Spinal cord (tissue), 10 donors: ENCODE data around the gene PLA2G3. TPM values are rescaled to one million over a fixed set of nuclear protein-coding genes. Genes with fewer than 3 reads are reported as not detected.

ENCODE experiments used
- DNase-seq, 6 donors: peaks; one replicate each; pipeline versions ENCODE4 v3.0.0 to v3.0.0-alpha.2; 2013 to 2015; ENCODE audit warnings: low spot score in 6 of 6, low read depth in 4 of 6
- H3K27ac ChIP-seq: one replicate; pipeline ENCODE4 v1.5.1; 2013; ENCODE audit warnings: low read depth, low read length, control low read depth
- H3K27me3 ChIP-seq: one replicate; pipeline ENCODE4 v1.6.1; 2013; ENCODE audit warnings: low read length; ENCODE audit not compliant: control insufficient read depth, insufficient read depth
- H3K36me3 ChIP-seq: one replicate; pipeline ENCODE4 v1.6.1; 2013; ENCODE audit warnings: low read length; ENCODE audit not compliant: control insufficient read depth, insufficient read depth
- H3K4me1 ChIP-seq: one replicate; pipeline ENCODE4 v1.6.1; 2013; ENCODE audit warnings: low read length; ENCODE audit not compliant: control insufficient read depth, insufficient read depth
- H3K4me3 ChIP-seq: one replicate; pipeline ENCODE4 v1.5.1; 2013; ENCODE audit warnings: low read depth, low read length, control low read depth
- H3K9me3 ChIP-seq: one replicate; pipeline ENCODE4 v1.6.1; 2013; ENCODE audit warnings: low read length; ENCODE audit not compliant: control insufficient read depth, insufficient read depth
- WGBS: methylation state at CpG from one replicate; pipeline ENCODE4 v1.1.5; 2013; ENCODE audit warnings: missing lambda C conversion rate; ENCODE audit not compliant: insufficient coverage; 5-methylcytosine and 5-hydroxymethylcytosine counted together
- polyA plus RNA-seq, 2 donors: library from polyadenylated mRNA; unstranded; fragments of 120-200 nt; gene quantifications; one replicate each; pipeline ENCODE4 v1.2.1, GENCODE V29; 2013; ENCODE audit not compliant: insufficient read length in 2 of 2
- total RNA-seq, 2 donors: library from RNA; depleted of rRNA in 1 of 2; stranded (reverse); fragments of 120-200 nt in 1 of 2; fragments of >200 nt in 1 of 2; gene quantifications; one replicate each; pipeline versions ENCODE4 v1.2.3 to v1.2.4, GENCODE V29; 2013 to 2014
- donor health status: healthy.

The PLA2G3 gene
- total and polyA plus RNA-seq, 4 donors = 0.77 to 1.7 (median 1.2) TPM

DNA sequence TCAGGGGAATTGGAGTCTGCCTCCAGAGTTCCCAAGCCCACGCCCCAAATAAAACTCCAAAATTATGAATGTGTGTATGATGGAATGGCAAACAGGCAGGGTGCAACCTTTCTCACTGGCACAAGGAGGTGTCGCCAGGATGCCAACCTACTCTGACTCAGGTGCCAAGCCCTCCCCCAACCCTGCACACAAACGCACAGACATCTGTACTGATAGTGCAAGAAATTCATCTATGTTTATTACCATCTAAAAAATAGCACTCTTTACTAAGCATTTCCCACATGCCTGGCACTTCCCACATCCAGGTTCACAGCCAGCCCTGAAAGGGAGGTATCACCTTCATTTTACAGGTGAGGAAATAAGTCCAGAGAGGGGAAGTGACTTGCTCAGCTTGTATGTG lies 1.2 kb downstream of the PLA2G3 start:
- Histone ChIP-seq H3K4me3 (no peak overlapping the region), H3K27me3 (no peaks in the 10 kb centered on the region), H3K36me3 (peaks cover 8% of the 10 kb centered on the region), H3K4me1 (peaks cover 23% of the 10 kb centered on the region), H3K27ac (no peak overlapping the region), H3K9me3 (no peaks in the 10 kb centered on the region)
- no peak for DNase-seq
- WGBS = 100% methylated on average over 1 of the region's 3 CpGs

DNA sequence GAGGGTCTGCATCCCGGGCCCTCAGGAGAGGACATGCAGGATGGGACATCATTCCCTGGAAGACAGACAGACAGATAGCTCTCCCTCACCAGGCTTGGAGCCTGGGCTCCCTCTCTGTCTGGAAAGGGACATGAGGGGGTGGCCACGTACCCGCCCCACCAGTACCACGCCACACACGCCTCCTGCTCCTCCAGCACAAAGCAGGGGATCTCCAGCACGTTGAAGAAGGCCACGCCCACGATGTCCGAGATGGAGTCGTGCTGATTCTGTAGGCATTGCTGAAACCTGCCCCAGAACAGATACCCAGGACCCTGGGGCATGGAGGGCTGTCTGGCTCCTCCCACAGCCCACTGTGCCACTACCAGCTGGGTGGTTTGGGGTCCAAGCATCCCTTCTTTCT lies 2.2 kb downstream of the PLA2G3 start:
- Histone ChIP-seq H3K4me1 (peaks cover 18% of the 10 kb centered on the region), H3K4me3 (no peak overlapping the region), H3K27me3 (no peaks in the 10 kb centered on the region), H3K9me3 (no peaks in the 10 kb centered on the region), H3K36me3 (peaks cover 13% of the 10 kb centered on the region), H3K27ac (no peak overlapping the region)
- no peak for DNase-seq
- 80% methylated on average over 10 of the region's 10 CpGs for WGBS

DNA sequence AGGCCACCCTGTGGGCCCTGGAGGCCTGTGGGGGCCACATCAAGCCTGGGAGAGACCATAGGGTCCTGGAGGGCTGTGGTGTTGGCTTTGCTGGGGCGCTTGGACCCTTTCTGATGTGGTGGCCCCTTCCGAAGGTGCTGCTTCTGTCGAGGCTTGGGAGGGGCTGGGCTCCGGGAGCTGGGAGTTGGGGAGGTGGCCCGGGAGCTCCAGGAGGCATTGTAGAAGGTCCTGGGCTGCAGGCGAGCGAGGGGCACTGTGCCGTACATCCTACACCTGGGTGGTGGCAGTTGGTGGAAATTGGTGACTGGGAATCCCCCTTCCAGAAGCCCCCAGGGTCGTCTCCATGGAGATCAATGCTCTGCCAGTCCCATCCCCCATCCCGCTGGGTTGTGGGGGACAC lies 2.6 kb downstream of the PLA2G3 start:
- no peak overlapping the region for H3K27ac ChIP-seq
- H3K9me3 ChIP-seq = no peaks in the 10 kb centered on the region
- H3K4me3 ChIP-seq = no peak overlapping the region
- DNase-seq = no peak
- H3K36me3 ChIP-seq = peaks cover 16% of the 10 kb centered on the region
- H3K4me1 ChIP-seq = peaks cover 14% of the 10 kb centered on the region
- WGBS = 88% methylated on average over 8 of the region's 10 CpGs
- H3K27me3 ChIP-seq = no peaks in the 10 kb centered on the region

DNA sequence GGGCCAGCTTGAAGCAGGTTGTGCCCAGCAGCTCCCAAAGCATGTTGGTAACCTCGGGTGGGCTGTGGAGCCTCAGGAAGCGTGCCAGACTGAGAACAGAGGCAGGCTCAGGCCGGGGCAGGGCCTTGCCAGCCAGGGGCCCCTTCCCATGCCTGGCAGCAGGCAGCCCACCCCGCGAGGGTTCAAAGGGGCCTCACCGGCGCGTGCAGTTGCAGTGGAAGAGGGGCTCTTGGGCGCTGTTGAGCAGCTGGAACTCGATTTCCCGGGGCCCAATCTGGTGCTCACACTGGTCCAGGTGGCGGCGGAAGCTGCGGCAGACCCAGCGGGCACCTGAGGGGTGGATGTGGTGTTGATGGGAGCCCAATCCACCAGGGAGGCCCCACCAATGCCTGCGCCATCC lies 3.6 kb downstream of the PLA2G3 start:
- H3K36me3 ChIP-seq = peaks cover 16% of the 10 kb centered on the region
- no peak overlapping the region for H3K4me3 ChIP-seq
- no peaks in the 10 kb centered on the region for H3K9me3 ChIP-seq
- H3K27ac ChIP-seq = no peak overlapping the region
- WGBS = 90% methylated on average over 15 of the region's 16 CpGs
- peaks cover 14% of the 10 kb centered on the region for H3K4me1 ChIP-seq
- H3K27me3 ChIP-seq = no peaks in the 10 kb centered on the region
- no peak for DNase-seq

DNA sequence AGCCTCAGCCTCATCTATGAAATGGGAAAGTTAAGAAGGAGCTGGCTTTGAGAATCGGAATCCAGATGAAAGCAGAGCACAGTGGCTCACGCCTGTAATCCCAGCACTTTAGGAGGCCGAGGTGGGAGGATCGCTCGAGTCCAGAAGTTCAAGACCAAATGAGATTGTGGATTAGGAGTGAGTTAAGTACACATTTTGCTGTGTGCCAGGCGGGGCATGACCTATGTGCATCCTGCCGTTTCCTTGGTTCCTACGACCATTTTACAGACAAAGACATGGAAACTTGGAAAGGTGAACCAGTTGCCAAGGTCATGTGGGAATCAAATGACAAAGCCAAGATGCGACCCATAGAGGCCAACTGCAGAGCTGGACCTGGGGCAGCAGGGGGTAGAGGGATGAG lies 4.2 kb downstream of the PLA2G3 start:
- DNase-seq = no peak
- Histone ChIP-seq H3K4me3 (no peak overlapping the region), H3K27me3 (no peaks in the 10 kb centered on the region), H3K27ac (no peak overlapping the region), H3K36me3 (peaks cover 16% of the 10 kb centered on the region), H3K4me1 (peaks cover 14% of the 10 kb centered on the region), H3K9me3 (no peaks in the 10 kb centered on the region)
- WGBS = 97% methylated on average over 8 of the region's 9 CpGs

DNA sequence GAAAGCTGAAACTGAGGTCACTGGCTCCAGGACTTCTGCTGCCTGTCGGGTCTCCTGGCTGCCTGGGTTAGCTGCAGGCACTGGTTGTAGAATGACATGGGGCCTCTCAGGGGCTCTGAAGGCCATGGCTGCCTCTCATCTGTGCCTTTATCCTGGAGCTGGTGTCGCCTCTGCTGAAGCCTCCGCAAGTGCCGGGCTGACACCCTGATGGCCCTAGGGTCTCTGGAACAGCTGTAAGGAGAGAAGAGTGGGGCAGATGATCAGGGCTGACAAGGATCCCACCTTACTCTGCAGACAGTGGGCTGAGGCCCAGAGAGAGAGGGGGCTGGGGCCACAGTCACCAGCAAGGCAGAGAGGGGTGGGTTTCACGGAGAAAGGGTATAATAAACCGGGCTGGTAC lies 4.6 kb downstream of the PLA2G3 start:
- Histone ChIP-seq H3K36me3 (peaks cover 16% of the 10 kb centered on the region), H3K4me1 (peaks cover 11% of the 10 kb centered on the region), H3K9me3 (no peaks in the 10 kb centered on the region), H3K4me3 (no peak overlapping the region), H3K27me3 (no peaks in the 10 kb centered on the region), H3K27ac (no peak overlapping the region)
- 97% methylated on average over 6 of the region's 6 CpGs for WGBS
- no peak for DNase-seq

DNA sequence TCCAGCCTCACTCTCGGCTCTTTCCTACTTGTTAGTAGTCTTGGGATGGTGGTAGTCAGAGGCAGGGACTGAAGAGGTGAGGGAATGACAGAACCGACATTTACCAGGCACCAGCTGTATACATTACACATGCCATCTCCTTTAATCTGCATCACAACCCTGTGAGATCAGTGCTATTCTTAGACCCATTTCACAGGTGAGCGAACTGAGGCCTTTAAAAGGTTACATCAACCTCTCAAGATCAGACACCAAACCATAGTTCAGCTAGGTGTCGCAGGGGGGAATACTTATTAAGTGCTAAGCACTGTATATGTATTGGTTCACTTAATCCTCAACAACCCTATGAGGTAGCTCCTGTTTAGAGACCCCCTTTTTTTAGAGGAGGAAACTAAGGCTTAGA lies 5.6 kb downstream of the PLA2G3 start:
- Histone ChIP-seq H3K4me3 (no peak overlapping the region), H3K27ac (no peak overlapping the region), H3K4me1 (peaks cover under 1% of the 10 kb centered on the region), H3K27me3 (no peaks in the 10 kb centered on the region), H3K9me3 (no peaks in the 10 kb centered on the region), H3K36me3 (peaks cover 16% of the 10 kb centered on the region)
- no CpG with 5 or more reads among the region's 4 CpGs for WGBS
- no peak for DNase-seq

DNA sequence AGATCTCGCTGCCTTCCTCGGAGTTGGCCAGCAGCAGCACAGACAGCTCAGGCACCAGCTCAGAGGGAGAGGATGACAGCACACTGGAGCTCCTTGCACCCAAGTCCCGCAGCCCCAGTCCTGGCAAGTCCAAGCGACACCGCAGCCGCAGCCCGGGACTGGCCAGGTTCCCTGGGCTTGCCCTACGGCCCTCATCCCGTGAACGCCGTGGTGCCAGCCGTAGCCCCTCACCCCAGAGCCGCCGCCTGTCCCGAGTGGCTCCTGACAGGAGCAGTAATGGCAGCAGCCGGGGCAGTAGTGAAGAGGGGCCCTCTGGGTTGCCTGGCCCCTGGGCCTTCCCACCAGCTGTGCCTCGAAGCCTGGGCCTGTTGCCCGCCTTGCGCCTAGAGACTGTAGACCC lies 6.4 kb downstream of the PLA2G3 start:
- Histone ChIP-seq H3K9me3 (no peaks in the 10 kb centered on the region), H3K36me3 (peaks cover 16% of the 10 kb centered on the region), H3K4me3 (no peak overlapping the region), H3K4me1 (no peaks in the 10 kb centered on the region), H3K27me3 (no peaks in the 10 kb centered on the region), H3K27ac (no peak overlapping the region)
- 93% methylated on average over 19 of the region's 19 CpGs for WGBS
- DNase-seq = no peak

DNA sequence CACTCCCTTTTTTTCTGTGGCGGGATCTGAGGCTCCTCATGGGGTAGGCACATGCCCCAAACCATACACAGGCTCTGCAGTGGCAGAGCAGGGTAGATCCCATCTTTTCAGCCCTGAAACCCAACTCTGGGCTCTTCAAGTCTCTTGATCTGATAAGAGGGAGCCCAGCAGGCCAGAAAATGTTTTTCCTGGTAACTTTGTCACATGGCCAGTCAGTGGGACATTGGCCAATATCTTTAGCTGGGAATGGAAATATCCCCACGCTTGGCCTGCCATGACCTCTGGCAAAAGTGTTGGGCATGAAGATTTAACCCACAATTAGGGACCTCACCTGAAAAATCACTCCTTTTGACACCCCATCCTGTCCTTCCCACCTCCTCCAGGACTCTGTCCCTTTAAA lies 9.4 kb downstream of the PLA2G3 start:
- H3K27ac ChIP-seq = no peak overlapping the region

DNA sequence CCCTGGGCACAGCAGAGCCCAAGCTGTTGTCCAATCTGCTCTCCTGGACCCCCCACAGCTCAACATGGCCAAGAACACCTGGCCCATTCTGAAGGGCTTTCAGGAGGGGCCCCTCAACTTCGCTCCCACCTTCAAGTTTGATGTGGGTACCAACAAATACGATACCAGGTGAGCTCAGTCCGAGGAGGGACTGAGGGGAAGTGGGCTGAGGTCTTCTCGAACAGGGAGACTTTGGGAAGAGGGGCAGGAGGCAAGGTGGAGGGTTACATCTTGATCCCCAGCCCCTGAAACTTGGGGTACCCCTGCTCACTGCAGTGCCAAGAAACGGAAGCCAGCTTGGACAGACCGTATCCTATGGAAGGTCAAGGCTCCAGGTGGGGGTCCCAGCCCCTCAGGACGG lies 12.2 kb downstream of the PLA2G3 start:
- Histone ChIP-seq H3K27me3 (no peaks in the 10 kb centered on the region), H3K36me3 (peaks cover 28% of the 10 kb centered on the region), H3K4me3 (no peak overlapping the region), H3K27ac (no peak overlapping the region), H3K9me3 (no peaks in the 10 kb centered on the region), H3K4me1 (peaks cover 11% of the 10 kb centered on the region)
- no peak for DNase-seq
- 90% methylated on average over 6 of the region's 7 CpGs for WGBS

More for the DNA sequence above, 9.4 kb downstream of the PLA2G3 start:
- no peaks in the 10 kb centered on the region for H3K9me3 ChIP-seq
- no peaks in the 10 kb centered on the region for H3K4me1 ChIP-seq
- H3K4me3 ChIP-seq = no peak overlapping the region
- H3K36me3 ChIP-seq = peaks cover 26% of the 10 kb centered on the region
- WGBS = 92% methylated on average over 2 of the region's 2 CpGs
- no peak for DNase-seq
- no peaks in the 10 kb centered on the region for H3K27me3 ChIP-seq
